Smooth muscle cell (in vitro differentiated cells): Measurements from ENCODE around the gene VWC2. TPM values are rescaled to one million over a fixed set of nuclear protein-coding genes. Genes with fewer than 3 reads are reported as not detected.

ENCODE experiments used
- DNase-seq: peaks from one replicate; lab custom pipeline; 2025; ENCODE audit not compliant: unreplicated experiment; lab: John Stamatoyannopoulos, UW
- H2AFZ ChIP-seq: fragments of 200-600 bp; sonication (generic); 2 replicates; pipeline ENCODE4 v1.6.0; 2016; ENCODE audit warnings: antibody characterized with exemption, low read depth, mild to moderate bottlenecking
- H3F3A ChIP-seq: fragments of 200-600 bp; sonication (generic); 2 replicates; pipeline ENCODE4 v1.6.0; 2017; ENCODE audit warnings: antibody characterized with exemption, low read depth
- H3K27ac ChIP-seq: fragments of 200-600 bp; sonication (generic); 2 replicates; pipeline ENCODE4 v1.5.1; 2016; ENCODE audit warnings: low read depth, mild to moderate bottlenecking
- H3K27me3 ChIP-seq: fragments of 200-600 bp; sonication (generic); 2 replicates; pipeline ENCODE4 v1.6.1; 2016; ENCODE audit warnings: low read depth, mild to moderate bottlenecking
- H3K36me3 ChIP-seq: fragments of 200-600 bp; sonication (generic); 2 replicates; pipeline ENCODE4 v1.5.1; 2016; ENCODE audit warnings: low read depth
- H3K4me1 ChIP-seq: fragments of 200-600 bp; sonication (generic); 2 replicates; pipeline ENCODE4 v1.5.1; 2016; ENCODE audit warnings: low read depth
- H3K4me2 ChIP-seq: fragments of 200-600 bp; sonication (generic); 2 replicates; pipeline ENCODE4 v1.6.0; 2016; ENCODE audit warnings: mild to moderate bottlenecking
- H3K4me3 ChIP-seq: fragments of 200-600 bp; sonication (generic); 2 replicates; pipeline ENCODE4 v1.5.1; 2016; ENCODE audit warnings: mild to moderate bottlenecking
- H3K79me2 ChIP-seq: fragments of 200-600 bp; sonication (generic); 2 replicates; pipeline ENCODE4 v1.6.0; 2016; ENCODE audit warnings: low read depth, mild to moderate bottlenecking
- H3K9ac ChIP-seq: fragments of 200-600 bp; sonication (generic); 2 replicates; pipeline ENCODE4 v1.6.0; 2016; ENCODE audit warnings: low read depth
- H3K9me3 ChIP-seq: fragments of 200-600 bp; sonication (generic); replicated peaks from 2 replicates; pipeline ENCODE4 v1.5.1; 2016; ENCODE audit warnings: low read depth
- H4K20me1 ChIP-seq: fragments of 200-600 bp; sonication (generic); 2 replicates; pipeline ENCODE4 v1.6.0; 2016; ENCODE audit warnings: low read depth
- CTCF ChIP-seq: fragments of 200-600 bp; sonication (generic); IDR thresholded peaks from 2 replicates; pipeline ENCODE4 v1.5.1; 2017; ENCODE audit warnings: borderline replicate concordance, mild to moderate bottlenecking, antibody characterized with exemption; ENCODE audit not compliant: insufficient read depth, poor library complexity, severe bottlenecking
- WGBS: methylation state at CpG from one replicate; pipeline ENCODE4 v1.1.7; 2016; ENCODE audit warnings: low lambda C conversion rate; 5-methylcytosine and 5-hydroxymethylcytosine counted together
- polyA plus RNA-seq: library from polyadenylated mRNA; unstranded; fragments of >200 nt; fragmentation: Nextera tagmentation; extraction: Ambion mirVana; gene quantifications from 2 replicates; pipeline ENCODE4 v1.2.1, GENCODE V29; 2016
- total RNA-seq: library from RNA; depleted of rRNA; stranded (reverse); fragments of >200 nt; gene quantifications from 2 replicates; pipeline ENCODE4 v1.2.3, GENCODE V29; 2014

VWC2 gene
- total and polyA plus RNA-seq, 2 experiments from 2014 or later, result not detected

- Histone ChIP-seq H3K9me3 (no peaks in the 10 kb centered on the region), H3K4me2 (no peak overlapping the region), H3K36me3 (no peaks in the 10 kb centered on the region), H2AFZ (no peak overlapping the region), H3K4me3 (no peak overlapping the region), H4K20me1 (no peaks in the 10 kb centered on the region), H3K27me3 (no peaks in the 10 kb centered on the region), H3K79me2 (no peaks in the 10 kb centered on the region), H3K9ac (no peak overlapping the region), H3F3A (no peaks in the 10 kb centered on the region), H3K27ac (no peak overlapping the region), H3K4me1 (peaks cover 6% of the 10 kb centered on the region)
- no peak for TF ChIP-seq CTCF
- 91% methylated on average over 4 of the region's 4 CpGs for WGBS
- no peak for DNase-seq
Measured at GRCh38 chr7:49894543-49894942, 121.1 kb downstream of the VWC2 start.

GRCh38 chr7:49911909-49912308 lies 138.5 kb downstream of the VWC2 start:
- H3K9ac ChIP-seq, result no peak overlapping the region
- no peaks in the 10 kb centered on the region for H4K20me1 ChIP-seq
- no peaks in the 10 kb centered on the region for H3K4me1 ChIP-seq
- no peaks in the 10 kb centered on the region for H3K27me3 ChIP-seq
- no peaks in the 10 kb centered on the region for H3K9me3 ChIP-seq
- no peak overlapping the region for H3K27ac ChIP-seq
- TF ChIP-seq CTCF, result no peak
- no peak overlapping the region for H2AFZ ChIP-seq
- 90% methylated on average over 8 of the region's 8 CpGs for WGBS
- no peaks in the 10 kb centered on the region for H3K36me3 ChIP-seq
- H3K4me2 ChIP-seq, result no peak overlapping the region
- DNase-seq, result no peak
- no peaks in the 10 kb centered on the region for H3F3A ChIP-seq
- H3K4me3 ChIP-seq, result no peak overlapping the region
- H3K79me2 ChIP-seq, result no peaks in the 10 kb centered on the region

GRCh38 chr7:49926720-49927119 lies 153.3 kb downstream of the VWC2 start:
- DNase-seq, result no peak
- no peak overlapping the region for H3K27ac ChIP-seq

More at GRCh38 chr7:49926720-49927119, 153.3 kb downstream of the VWC2 start:
- H2AFZ ChIP-seq, result no peak overlapping the region
- H3K4me1 ChIP-seq, result no peaks in the 10 kb centered on the region
- H3K4me2 ChIP-seq, result no peak overlapping the region
- H3K79me2 ChIP-seq, result no peaks in the 10 kb centered on the region
- H3K9me3 ChIP-seq, result no peaks in the 10 kb centered on the region
- no peak overlapping the region for H3K4me3 ChIP-seq
- no peak for TF ChIP-seq CTCF
- H3K9ac ChIP-seq, result no peak overlapping the region
- H3K36me3 ChIP-seq, result no peaks in the 10 kb centered on the region
- no peaks in the 10 kb centered on the region for H4K20me1 ChIP-seq
- WGBS, result 93% methylated on average over 6 of the region's 6 CpGs
- no peaks in the 10 kb centered on the region for H3F3A ChIP-seq
- H3K27me3 ChIP-seq, result no peaks in the 10 kb centered on the region
